H1 (cell line): ENCODE results near the gene EPHB6. TPM values are rescaled to one million over a fixed set of nuclear protein-coding genes. Genes with fewer than 3 reads are reported as not detected.
A peak's percentile ranks its signal among the peaks of the same experiment; 100 is the strongest.

ENCODE experiments used
- CTCF ChIA-PET: fragments of 300-600 bp; sonication (Branson Sonifier 250); formaldehyde crosslinking; loops from one replicate; lab custom pipeline; 2021; ENCODE audit not compliant: partially characterized antibody; lab: Charles Lee
- POLR2A ChIA-PET: fragments of 300-600 bp; sonication (Branson Sonifier 250); formaldehyde crosslinking; loops from one replicate; lab custom pipeline; 2021; ENCODE audit warnings: inconsistent platforms; ENCODE audit not compliant: partially characterized antibody; lab: Charles Lee
- DNase-seq, 2 experiments: peaks; one replicate each; pipeline versions ENCODE4 v3.0.0 to v3.0.0-alpha.2; 2010 to 2022; ENCODE audit warnings: low spot score in 2 of 2, low read depth in 1 of 2, mixed read lengths in 1 of 2
- FAIRE-seq: peaks from 2 replicates; lab custom pipeline; 2011; peaks lifted over from hg19 to GRCh38; lab: Jason Lieb, UNC
- H2AFZ ChIP-seq: 2 replicates; pipeline ENCODE4 v1.8.1; 2012; ENCODE audit warnings: low read length, inconsistent platforms
- H2AK5ac ChIP-seq: 2 replicates; pipeline ENCODE4 v1.6.1; 2013; ENCODE audit warnings: low read depth, low read length
- H2BK120ac ChIP-seq: replicated peaks from 2 replicates; pipeline ENCODE3; 2013; ENCODE audit warnings: low read depth, low read length, inconsistent platforms
- H2BK12ac ChIP-seq: 2 replicates; pipeline ENCODE4 v1.6.1; 2013; ENCODE audit warnings: low read depth, low read length
- H2BK15ac ChIP-seq: 2 replicates; pipeline ENCODE4 v1.6.1; 2013; ENCODE audit warnings: low read length
- H2BK20ac ChIP-seq: 2 replicates; pipeline ENCODE4 v1.6.1; 2013; ENCODE audit warnings: low read length
- H2BK5ac ChIP-seq: 2 replicates; pipeline ENCODE4 v1.6.1; 2013; ENCODE audit warnings: low read depth, low read length
- H3K14ac ChIP-seq: 2 replicates; pipeline ENCODE4 v1.6.1; 2013; ENCODE audit warnings: inconsistent platforms; ENCODE audit not compliant: insufficient read length
- H3K18ac ChIP-seq: 2 replicates; pipeline ENCODE4 v1.6.1; 2013; ENCODE audit warnings: low read length; ENCODE audit errors: extremely low read depth
- H3K23ac ChIP-seq: 2 replicates; pipeline ENCODE4 v1.6.1; 2013; ENCODE audit warnings: inconsistent platforms; ENCODE audit not compliant: insufficient read length
- H3K23me2 ChIP-seq: 2 replicates; pipeline ENCODE4 v1.6.1; 2013; ENCODE audit warnings: low read depth, low read length
- H3K27ac ChIP-seq: 2 replicates; pipeline ENCODE4 v1.6.1; 2011; ENCODE audit warnings: low read depth, low read length, inconsistent platforms
- H3K27me3 ChIP-seq, 4 experiments: replicated peaks in 1 of 4; 1 replicate in 1 of 4; 2 replicates in 3 of 4; pipeline versions ENCODE4 v1.6.1 to v1.8.1; 2011 to 2013; ENCODE audit warnings: low read length in 3 of 4, mild to moderate bottlenecking in 3 of 4, inconsistent platforms in 2 of 4, mixed read lengths in 2 of 4, moderate library complexity in 1 of 4; ENCODE audit not compliant: control insufficient read depth in 3 of 4, insufficient read depth in 3 of 4; ENCODE audit errors: extremely low read depth in 1 of 4
- H3K36me3 ChIP-seq, 4 experiments: 2 replicates each; pipeline versions ENCODE4 v1.6.1 to v1.8.1; 2011 to 2013; ENCODE audit warnings: mild to moderate bottlenecking in 4 of 4, low read length in 3 of 4, moderate library complexity in 2 of 4, control low read depth in 1 of 4, inconsistent platforms in 1 of 4; ENCODE audit not compliant: insufficient read depth in 4 of 4, control insufficient read depth in 2 of 4
- H3K4ac ChIP-seq: replicated peaks from 2 replicates; pipeline ENCODE3; 2013; ENCODE audit warnings: low read length, low read depth, mixed read lengths, inconsistent platforms; ENCODE audit not compliant: insufficient read length
- H3K4me1 ChIP-seq, 4 experiments: replicated peaks in 1 of 4; 1 replicate in 1 of 4; 2 replicates in 3 of 4; pipeline versions ENCODE4 v1.6.1 to v1.8.1; 2011 to 2013; ENCODE audit warnings: low read length in 3 of 4, inconsistent platforms in 2 of 4, mixed read lengths in 1 of 4; ENCODE audit not compliant: insufficient read depth in 4 of 4, control insufficient read depth in 3 of 4
- H3K4me2 ChIP-seq, 2 experiments: 2 replicates each; pipeline versions ENCODE4 v1.6.1 to v1.8.1; 2011 to 2013; ENCODE audit warnings: low read depth in 2 of 2, low read length in 2 of 2, control low read depth in 1 of 2, inconsistent platforms in 1 of 2, mild to moderate bottlenecking in 1 of 2; ENCODE audit not compliant: insufficient read depth in 1 of 2
- H3K4me3 ChIP-seq, 4 experiments: fragments of 200-600, 300-600 bp in 1 of 4; sonication (generic), shearing (Covaris generic), sonication (Bioruptor Twin) in 1 of 4; 2 replicates each; pipeline versions ENCODE4 v1.5.1 to v1.8.1; 2011 to 2016; ENCODE audit warnings: low read length in 4 of 4, low read depth in 3 of 4, control low read depth in 2 of 4, inconsistent platforms in 2 of 4, mild to moderate bottlenecking in 2 of 4, mixed read lengths in 1 of 4, moderate library complexity in 1 of 4; ENCODE audit not compliant: insufficient read depth in 2 of 4; ENCODE audit errors: extremely low read depth in 1 of 4
- H3K56ac ChIP-seq: replicated peaks from 2 replicates; pipeline ENCODE3; 2013; ENCODE audit warnings: low read depth, mild to moderate bottlenecking, mixed read lengths, low read length, inconsistent platforms; ENCODE audit not compliant: insufficient read length
- H3K79me1 ChIP-seq: 2 replicates; pipeline ENCODE4 v1.6.1; 2013; ENCODE audit warnings: low read depth, low read length, control low read depth
- H3K79me2 ChIP-seq, 2 experiments: 2 replicates each; pipeline versions ENCODE4 v1.6.1 to v1.8.1; 2012 to 2013; ENCODE audit warnings: low read length in 2 of 2, mild to moderate bottlenecking in 2 of 2, inconsistent platforms in 1 of 2; ENCODE audit not compliant: insufficient read depth in 2 of 2, control insufficient read depth in 1 of 2
- H3K9ac ChIP-seq, 4 experiments: replicated peaks in 1 of 4; 1 replicate in 1 of 4; 2 replicates in 3 of 4; pipeline versions ENCODE4 v1.6.1 to v1.8.1; 2011 to 2013; ENCODE audit warnings: low read depth in 3 of 4, low read length in 3 of 4, control low read depth in 2 of 4, mild to moderate bottlenecking in 2 of 4, moderate library complexity in 2 of 4, inconsistent platforms in 1 of 4; ENCODE audit errors: extremely low read depth in 1 of 4
- H3K9me3 ChIP-seq, 2 experiments: 2 replicates each; pipeline versions ENCODE4 v1.6.1 to v1.8.1; 2012 to 2013; ENCODE audit warnings: mild to moderate bottlenecking in 2 of 2, moderate library complexity in 2 of 2, control low read depth in 1 of 2, inconsistent platforms in 1 of 2, low read depth in 1 of 2, low read length in 1 of 2, mixed read lengths in 1 of 2; ENCODE audit not compliant: insufficient read depth in 2 of 2
- H4K20me1 ChIP-seq, 2 experiments: replicated peaks in 1 of 2; 2 replicates each; pipeline versions ENCODE3 to v1.8.1; 2011 to 2013; ENCODE audit warnings: inconsistent platforms in 2 of 2, low read length in 2 of 2, mild to moderate bottlenecking in 1 of 2; ENCODE audit not compliant: insufficient read depth in 2 of 2, control insufficient read depth in 1 of 2
- H4K5ac ChIP-seq: 2 replicates; pipeline ENCODE4 v1.6.1; 2013; ENCODE audit warnings: low read length, low read depth, mixed read lengths, inconsistent platforms; ENCODE audit not compliant: insufficient read length
- H4K8ac ChIP-seq: 2 replicates; pipeline ENCODE4 v1.8.0; 2013; ENCODE audit warnings: mild to moderate bottlenecking, moderate library complexity, low read length, inconsistent platforms; ENCODE audit not compliant: insufficient read depth; ENCODE audit errors: extremely low read depth
- H4K91ac ChIP-seq: replicated peaks from 2 replicates; pipeline ENCODE3; 2013; ENCODE audit warnings: low read length, mixed read lengths, inconsistent platforms; ENCODE audit not compliant: insufficient read length
- CBX8 ChIP-seq: fragments of 300-800, 300-1000 bp; sonication (generic); IDR thresholded peaks from 2 replicates; pipeline ENCODE4 v1.7.1; 2016; ENCODE audit warnings: low read depth, low read length, borderline replicate concordance
- GTF2F1 ChIP-seq: IDR thresholded peaks from 2 replicates; pipeline ENCODE4 v1.6.1; 2012; ENCODE audit warnings: low read depth, low read length, improper control_type of control experiment, borderline replicate concordance
- MAX ChIP-seq: IDR thresholded peaks from 2 replicates; pipeline ENCODE4 v1.6.1; 2012; ENCODE audit warnings: inconsistent platforms
- NANOG ChIP-seq: IDR thresholded peaks from 2 replicates; pipeline ENCODE4 v1.6.1; 2011; ENCODE audit warnings: low read length, low read depth, mild to moderate bottlenecking, inconsistent platforms; ENCODE audit not compliant: insufficient read depth, poor library complexity, severe bottlenecking
- RAD21 ChIP-seq, 2 experiments: IDR thresholded peaks in 1 of 2; conservative IDR thresholded peaks in 1 of 2; 2 replicates each; pipeline ENCODE4 v1.6.1; 2011; ENCODE audit warnings: low read depth in 2 of 2, low read length in 2 of 2, improper control_type of control experiment in 1 of 2, inconsistent platforms in 1 of 2, mild to moderate bottlenecking in 1 of 2, moderate library complexity in 1 of 2
- SIX5 ChIP-seq: IDR thresholded peaks from 2 replicates; pipeline ENCODE4 v1.6.1; 2011; ENCODE audit warnings: mild to moderate bottlenecking, low read depth, low read length
- SP1 ChIP-seq: IDR thresholded peaks from 2 replicates; pipeline ENCODE4 v1.6.1; 2011; ENCODE audit warnings: low read depth, low read length
- WGBS, 2 experiments: shearing (Covaris generic) in 1 of 2; methylation state at CpG; one replicate each; pipeline versions ENCODE4 v1.1.6 to v1.1.7; 2013 to 2015; ENCODE audit warnings: low lambda C conversion rate in 2 of 2, mixed read lengths in 2 of 2, inconsistent platforms in 1 of 2, low coverage in 1 of 2, missing lambda C conversion rate in 1 of 2; ENCODE audit not compliant: insufficient replicate concordance in 2 of 2, insufficient coverage in 1 of 2, insufficient read length in 1 of 2; ENCODE audit errors: extremely low coverage in 1 of 2, missing lambda C conversion rate in 1 of 2; 5-methylcytosine and 5-hydroxymethylcytosine counted together
- polyA plus RNA-seq, 7 experiments: library from polyadenylated mRNA; depleted of rRNA in 3 of 7; stranded (reverse) in 5 of 7; unstranded in 2 of 7; fragments of >200 nt in 5 of 7; fragments of 200-250 nt in 2 of 7; gene quantifications; 1 replicate in 5 of 7; 2 replicates in 1 of 7; 4 replicates in 1 of 7; pipeline versions ENCODE4 v1.2.1 to v1.2.3, GENCODE V29; 2011 to 2013; ENCODE audit warnings: missing spikeins in 2 of 7, mixed read lengths in 2 of 7
- total RNA-seq: library from RNA; stranded (reverse); fragmentation: NEBNext Ultra II Directional; extraction: Animal tissue kit (Norgen Biotek cat#: 25700); gene quantifications from 2 replicates; pipeline ENCODE4 v1.2.1, GENCODE V29; 2021
- TF ChIP-seq, protein P1 (sequence below): IDR thresholded peaks from 2 replicates; pipeline ENCODE4 v1.6.1; 2011; ENCODE audit warnings: low read length, improper control_type of control experiment

Gene EPHB6
- total and polyA plus RNA-seq, 2 of the 8 experiments (the other 6 are each of a cell fraction or from before 2014, with no cell fraction given), result 19.7 TPM

GRCh38 chr7:142838461-142839213, 16.2 kb upstream of the EPHB6 start:
- Histone ChIP-seq H3K14ac (no peak overlapping the region), H2BK12ac (no peak overlapping the region), H2BK15ac (no peak overlapping the region), H3K23ac (no peak overlapping the region), H3K4ac (no peak overlapping the region), H3K27me3 (peaks cover 0 to 1% (median 0%) of the 10 kb centered on the region in 4 experiments; a peak in 1 of 7 replicates), H2AK5ac (no peak overlapping the region), H3K9me3 (no peaks in the 10 kb centered on the region), H3K36me3 (no peaks in the 10 kb centered on the region), H2BK20ac (no peak overlapping the region), H3K18ac (no peak overlapping the region; the same call in 1 of the 2 replicates), H4K8ac (no peak overlapping the region), H3K79me2 (no peaks in the 10 kb centered on the region), H4K91ac (no peak overlapping the region), H3K56ac (no peak overlapping the region), H3K79me1 (no peaks in the 10 kb centered on the region), H4K5ac (no peak overlapping the region), H3K4me3 (no peak overlapping the region), H3K4me2 (no peak overlapping the region), H2AFZ (peak overlapping the region; percentile 63; the same call in 1 of the 2 replicates), H3K9ac (no peak overlapping the region), H3K27ac (no peak overlapping the region), H2BK120ac (no peak overlapping the region), H3K23me2 (no peaks in the 10 kb centered on the region), H4K20me1 (no peaks in the 10 kb centered on the region), H3K4me1 (no peaks in the 10 kb centered on the region), H2BK5ac (no peak overlapping the region)
- CTCF ChIA-PET, result interaction anchor here (0.6 to 1.2 kb wide), 6 partner anchors 15 to 391 kb away, joined by 3 to 5 read pairs (median 4); no protein-coding TSS in a partner anchor
- POLR2A ChIA-PET, result no interaction called here
- TF ChIP-seq, protein P1, sequence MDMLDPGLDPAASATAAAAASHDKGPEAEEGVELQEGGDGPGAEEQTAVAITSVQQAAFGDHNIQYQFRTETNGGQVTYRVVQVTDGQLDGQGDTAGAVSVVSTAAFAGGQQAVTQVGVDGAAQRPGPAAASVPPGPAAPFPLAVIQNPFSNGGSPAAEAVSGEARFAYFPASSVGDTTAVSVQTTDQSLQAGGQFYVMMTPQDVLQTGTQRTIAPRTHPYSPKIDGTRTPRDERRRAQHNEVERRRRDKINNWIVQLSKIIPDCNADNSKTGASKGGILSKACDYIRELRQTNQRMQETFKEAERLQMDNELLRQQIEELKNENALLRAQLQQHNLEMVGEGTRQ, result no peak
- TF ChIP-seq MAX (no peak), SIX5 (peak; percentile 14; the same call in 1 of the 2 replicates), GTF2F1 (no peak), SP1 (no peak), RAD21 (IDR thresholded peaks at IDR 0.05 in 1 of 2, conservative IDR thresholded peaks at IDR 0.05 in 1 of 2; ENCODE audit: low read depth in 2 of 2, low read length in 2 of 2) (no peak), CBX8 (no peak), NANOG (no peak)
- DNase-seq, result no peak
- FAIRE-seq, result peak; percentile 19
- WGBS, 2 experiments, result 71% methylated on average over 4 of the region's 4 CpGs; no CpG with 5 or more reads in 1 of the 2 experiments
